K562 (cell line): ENCODE results near the gene OVOL3. TPM values are rescaled to one million over a fixed set of nuclear protein-coding genes. Genes with fewer than 3 reads are reported as not detected.

Experiments used
- CBFB ChIP-seq: sonication (generic); formaldehyde crosslinking; IDR thresholded peaks from 2 replicates; pipeline ENCODE4 v1.4.0; 2020; ENCODE audit warnings: mild to moderate bottlenecking, missing genetic modification reagents
- DPF2 ChIP-seq: fragments of 450-650 bp; IDR thresholded peaks from 2 replicates; pipeline ENCODE4 v1.6.1; 2016
- ILF3 ChIP-seq: fragments of 450-650 bp; IDR thresholded peaks from 2 replicates; pipeline ENCODE4 v1.6.1; 2018; ENCODE audit warnings: antibody characterized with exemption, mild to moderate bottlenecking, moderate library complexity, borderline replicate concordance
- KAT8 ChIP-seq: fragments of 450-650 bp; IDR thresholded peaks from 2 replicates; pipeline ENCODE4 v1.6.1; 2016; ENCODE audit warnings: low read depth, mild to moderate bottlenecking
- PHF21A ChIP-seq: fragments of 450-650 bp; IDR thresholded peaks from 2 replicates; pipeline ENCODE4 v1.6.1; 2017; ENCODE audit warnings: low read depth, borderline replicate concordance
- POLR2AphosphoS5 ChIP-seq: IDR thresholded peaks from 2 replicates; pipeline ENCODE4 v1.6.1; 2011; ENCODE audit warnings: mild to moderate bottlenecking, low read depth, low read length, moderate library complexity; ENCODE audit not compliant: control insufficient read depth, insufficient read depth
- PPARD ChIP-seq: fragments of 250-450 bp; sonication (Bioruptor Pico); IDR thresholded peaks from 2 replicates; pipeline ENCODE4 v1.8.0; 2022; ENCODE audit warnings: inconsistent platforms, mild to moderate bottlenecking, moderate library complexity
- SUPT5H ChIP-seq: fragments of 450-650 bp; IDR thresholded peaks from 2 replicates; pipeline ENCODE4 v1.6.1; 2016
- ZNF347 ChIP-seq: fragments of 450-650 bp; formaldehyde crosslinking; IDR thresholded peaks from 2 replicates; pipeline ENCODE4 v1.4.0; 2020; ENCODE audit warnings: low read depth, mild to moderate bottlenecking, moderate library complexity
- ZNF431 ChIP-seq: sonication (generic); formaldehyde crosslinking; IDR thresholded peaks from 2 replicates; pipeline ENCODE4 v1.8.0; 2022; ENCODE audit warnings: mild to moderate bottlenecking, missing genetic modification reagents
- ZNF766 ChIP-seq: fragments of 200-800 bp; sonication (Bioruptor generic); conservative IDR thresholded peaks from 2 replicates; pipeline ENCODE4 v1.6.1; 2016; ENCODE audit warnings: missing genetic modification characterization, missing compliant biosample characterization
- polyA plus RNA-seq, 8 experiments: library from polyadenylated mRNA; depleted of rRNA in 4 of 8; stranded (reverse) in 5 of 8; unstranded in 3 of 8; fragments of >200 nt; fragmentation: Nextera tagmentation in 2 of 8; fragmentation: Illumina TruSeq in 1 of 8; extraction: Ambion mirVana in 2 of 8; extraction: Trizol in 1 of 8; gene quantifications; 2 replicates each; pipeline versions ENCODE4 v1.2.1 to v1.2.3, GENCODE V29; 2011 to 2014; ENCODE audit warnings: inconsistent platforms in 1 of 8, missing spikeins in 1 of 8
- total RNA-seq, 7 experiments: library from RNA; depleted of rRNA in 6 of 7; stranded (reverse); fragments of >200 nt in 6 of 7; fragmentation: Illumina TruSeq in 2 of 7; extraction: Trizol in 2 of 7; gene quantifications; 2 replicates each; pipeline versions ENCODE4 v1.2.1 to v1.2.3, GENCODE V29; 2011 to 2021; ENCODE audit warnings: low replicate concordance in 1 of 7
- TF ChIP-seq, protein P1 (sequence below), 2 experiments: fragments of 450-650 bp in 1 of 2; IDR thresholded peaks; 2 replicates each; pipeline ENCODE4 v1.6.1; 2011 to 2017; ENCODE audit warnings: low read depth in 2 of 2, antibody characterized with exemption in 1 of 2, borderline replicate concordance in 1 of 2, low read length in 1 of 2, mild to moderate bottlenecking in 1 of 2, mixed read lengths in 1 of 2; ENCODE audit not compliant: control insufficient read depth in 1 of 2
- TF ChIP-seq, protein P2 (sequence below), 2 experiments: fragments of 450-650 bp; IDR thresholded peaks; 2 replicates each; pipeline ENCODE4 v1.6.1; 2016
- TF ChIP-seq, protein P3 (sequence below): IDR thresholded peaks from 2 replicates; pipeline ENCODE4 v1.6.1; 2016; ENCODE audit warnings: missing genetic modification characterization, missing compliant biosample characterization
- TF ChIP-seq, protein P4 (sequence below): fragments of 450-650 bp; IDR thresholded peaks from 2 replicates; pipeline ENCODE4 v1.6.1; 2016; ENCODE audit warnings: antibody characterized with exemption
- TF ChIP-seq, protein P5 (sequence below), 2 experiments: fragments of 150-350 bp in 1 of 2; IDR thresholded peaks; 2 replicates each; pipeline ENCODE4 v1.6.1; 2012 to 2016; ENCODE audit warnings: low read depth in 2 of 2, low read length in 2 of 2, mild to moderate bottlenecking in 1 of 2, moderate library complexity in 1 of 2

The OVOL3 gene
- total and polyA plus RNA-seq, 9 of the 15 experiments (the other 6 are each of a cell fraction or from before 2014, with no cell fraction given), result not detected

DNA sequence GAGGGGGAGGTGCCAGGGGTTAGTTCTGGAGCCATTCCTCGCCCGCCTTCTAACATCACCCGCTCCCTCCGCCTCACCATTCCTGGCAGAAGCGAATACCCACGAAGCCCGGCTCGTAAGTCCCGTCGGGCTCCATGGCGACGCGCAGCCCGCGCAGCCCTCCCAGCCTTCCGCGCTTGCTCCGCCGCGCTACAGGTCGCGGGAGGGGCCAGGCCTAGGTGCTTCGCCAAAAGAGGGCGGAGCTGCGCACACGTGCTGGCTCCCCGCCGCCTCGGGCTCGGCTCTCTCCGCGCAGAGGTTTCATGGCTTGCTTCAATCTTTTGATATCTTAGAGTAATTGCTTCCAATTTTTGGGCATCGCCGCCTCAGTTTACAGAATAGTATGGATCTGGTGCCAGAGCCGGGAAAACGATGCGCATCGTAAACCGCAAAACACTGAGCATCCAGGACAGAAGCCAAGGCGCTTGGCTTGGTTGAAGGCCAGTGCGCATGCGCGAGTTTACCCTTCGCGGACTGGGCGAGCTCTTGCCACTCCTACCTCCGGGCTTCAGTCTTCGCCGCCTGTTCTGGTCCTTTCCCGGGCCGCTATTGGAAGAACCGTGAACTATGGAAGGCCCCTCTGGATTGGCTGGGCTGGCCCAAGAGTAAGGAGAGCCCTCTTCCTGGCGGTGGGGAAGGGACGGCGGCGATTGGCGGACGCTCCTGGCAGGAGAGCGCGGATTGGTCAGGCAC lies 3.9 kb downstream of the OVOL3 start, which contains the start of gene POLR2I (continued):
- TF ChIP-seq, protein P1, sequence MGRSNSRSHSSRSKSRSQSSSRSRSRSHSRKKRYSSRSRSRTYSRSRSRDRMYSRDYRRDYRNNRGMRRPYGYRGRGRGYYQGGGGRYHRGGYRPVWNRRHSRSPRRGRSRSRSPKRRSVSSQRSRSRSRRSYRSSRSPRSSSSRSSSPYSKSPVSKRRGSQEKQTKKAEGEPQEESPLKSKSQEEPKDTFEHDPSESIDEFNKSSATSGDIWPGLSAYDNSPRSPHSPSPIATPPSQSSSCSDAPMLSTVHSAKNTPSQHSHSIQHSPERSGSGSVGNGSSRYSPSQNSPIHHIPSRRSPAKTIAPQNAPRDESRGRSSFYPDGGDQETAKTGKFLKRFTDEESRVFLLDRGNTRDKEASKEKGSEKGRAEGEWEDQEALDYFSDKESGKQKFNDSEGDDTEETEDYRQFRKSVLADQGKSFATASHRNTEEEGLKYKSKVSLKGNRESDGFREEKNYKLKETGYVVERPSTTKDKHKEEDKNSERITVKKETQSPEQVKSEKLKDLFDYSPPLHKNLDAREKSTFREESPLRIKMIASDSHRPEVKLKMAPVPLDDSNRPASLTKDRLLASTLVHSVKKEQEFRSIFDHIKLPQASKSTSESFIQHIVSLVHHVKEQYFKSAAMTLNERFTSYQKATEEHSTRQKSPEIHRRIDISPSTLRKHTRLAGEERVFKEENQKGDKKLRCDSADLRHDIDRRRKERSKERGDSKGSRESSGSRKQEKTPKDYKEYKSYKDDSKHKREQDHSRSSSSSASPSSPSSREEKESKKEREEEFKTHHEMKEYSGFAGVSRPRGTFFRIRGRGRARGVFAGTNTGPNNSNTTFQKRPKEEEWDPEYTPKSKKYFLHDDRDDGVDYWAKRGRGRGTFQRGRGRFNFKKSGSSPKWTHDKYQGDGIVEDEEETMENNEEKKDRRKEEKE (IDR thresholded peaks at IDR 0.05; ENCODE audit: borderline replicate concordance in 1 of 2, control insufficient read depth in 1 of 2, low read depth in 2 of 2, low read length in 1 of 2), result no peak
- TF ChIP-seq DPF2, result no peak
- TF ChIP-seq PPARD (CRISPR knock-in tag), result no peak
- no peak for TF ChIP-seq ZNF431
- 0 out of 2 replicates have a peak, but pooled peaks have one; percentile 58 for TF ChIP-seq ZNF766 (CRISPR knock-in tag)
- TF ChIP-seq, protein P2, sequence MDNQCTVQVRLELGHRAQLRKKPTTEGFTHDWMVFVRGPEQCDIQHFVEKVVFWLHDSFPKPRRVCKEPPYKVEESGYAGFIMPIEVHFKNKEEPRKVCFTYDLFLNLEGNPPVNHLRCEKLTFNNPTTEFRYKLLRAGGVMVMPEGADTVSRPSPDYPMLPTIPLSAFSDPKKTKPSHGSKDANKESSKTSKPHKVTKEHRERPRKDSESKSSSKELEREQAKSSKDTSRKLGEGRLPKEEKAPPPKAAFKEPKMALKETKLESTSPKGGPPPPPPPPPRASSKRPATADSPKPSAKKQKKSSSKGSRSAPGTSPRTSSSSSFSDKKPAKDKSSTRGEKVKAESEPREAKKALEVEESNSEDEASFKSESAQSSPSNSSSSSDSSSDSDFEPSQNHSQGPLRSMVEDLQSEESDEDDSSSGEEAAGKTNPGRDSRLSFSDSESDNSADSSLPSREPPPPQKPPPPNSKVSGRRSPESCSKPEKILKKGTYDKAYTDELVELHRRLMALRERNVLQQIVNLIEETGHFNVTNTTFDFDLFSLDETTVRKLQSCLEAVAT (IDR thresholded peaks at IDR 0.05), result peak in 1 of 2 experiments; percentile 39; a peak in 2 of 4 replicates
- no peak for TF ChIP-seq ZNF347 (CRISPR knock-in tag)
- peak; percentile 64; the same call in 1 of the 2 replicates for TF ChIP-seq SUPT5H
- TF ChIP-seq, protein P3, sequence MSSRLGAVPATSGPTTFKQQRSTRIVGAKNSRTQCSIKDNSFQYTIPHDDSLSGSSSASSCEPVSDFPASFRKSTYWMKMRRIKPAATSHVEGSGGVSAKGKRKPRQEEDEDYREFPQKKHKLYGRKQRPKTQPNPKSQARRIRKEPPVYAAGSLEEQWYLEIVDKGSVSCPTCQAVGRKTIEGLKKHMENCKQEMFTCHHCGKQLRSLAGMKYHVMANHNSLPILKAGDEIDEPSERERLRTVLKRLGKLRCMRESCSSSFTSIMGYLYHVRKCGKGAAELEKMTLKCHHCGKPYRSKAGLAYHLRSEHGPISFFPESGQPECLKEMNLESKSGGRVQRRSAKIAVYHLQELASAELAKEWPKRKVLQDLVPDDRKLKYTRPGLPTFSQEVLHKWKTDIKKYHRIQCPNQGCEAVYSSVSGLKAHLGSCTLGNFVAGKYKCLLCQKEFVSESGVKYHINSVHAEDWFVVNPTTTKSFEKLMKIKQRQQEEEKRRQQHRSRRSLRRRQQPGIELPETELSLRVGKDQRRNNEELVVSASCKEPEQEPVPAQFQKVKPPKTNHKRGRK (tag), result no peak
- no peak for TF ChIP-seq ILF3
- TF ChIP-seq PHF21A, result no peak
- TF ChIP-seq CBFB (CRISPR knock-in tag), result peak; percentile 92
- TF ChIP-seq KAT8, result no peak
- TF ChIP-seq, protein P4, sequence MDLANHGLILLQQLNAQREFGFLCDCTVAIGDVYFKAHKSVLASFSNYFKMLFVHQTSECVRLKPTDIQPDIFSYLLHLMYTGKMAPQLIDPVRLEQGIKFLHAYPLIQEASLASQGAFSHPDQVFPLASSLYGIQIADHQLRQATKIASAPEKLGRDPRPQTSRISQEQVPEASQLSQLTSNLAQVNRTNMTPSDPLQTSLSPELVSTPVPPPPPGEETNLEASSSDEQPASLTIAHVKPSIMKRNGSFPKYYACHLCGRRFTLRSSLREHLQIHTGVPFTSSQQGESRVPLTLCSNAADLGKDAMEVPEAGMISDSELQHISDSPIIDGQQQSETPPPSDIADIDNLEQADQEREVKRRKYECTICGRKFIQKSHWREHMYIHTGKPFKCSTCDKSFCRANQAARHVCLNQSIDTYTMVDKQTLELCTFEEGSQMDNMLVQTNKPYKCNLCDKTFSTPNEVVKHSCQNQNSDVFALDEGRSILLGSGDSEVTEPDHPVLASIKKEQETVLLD, result peak; percentile 100
- TF ChIP-seq, protein P5, sequence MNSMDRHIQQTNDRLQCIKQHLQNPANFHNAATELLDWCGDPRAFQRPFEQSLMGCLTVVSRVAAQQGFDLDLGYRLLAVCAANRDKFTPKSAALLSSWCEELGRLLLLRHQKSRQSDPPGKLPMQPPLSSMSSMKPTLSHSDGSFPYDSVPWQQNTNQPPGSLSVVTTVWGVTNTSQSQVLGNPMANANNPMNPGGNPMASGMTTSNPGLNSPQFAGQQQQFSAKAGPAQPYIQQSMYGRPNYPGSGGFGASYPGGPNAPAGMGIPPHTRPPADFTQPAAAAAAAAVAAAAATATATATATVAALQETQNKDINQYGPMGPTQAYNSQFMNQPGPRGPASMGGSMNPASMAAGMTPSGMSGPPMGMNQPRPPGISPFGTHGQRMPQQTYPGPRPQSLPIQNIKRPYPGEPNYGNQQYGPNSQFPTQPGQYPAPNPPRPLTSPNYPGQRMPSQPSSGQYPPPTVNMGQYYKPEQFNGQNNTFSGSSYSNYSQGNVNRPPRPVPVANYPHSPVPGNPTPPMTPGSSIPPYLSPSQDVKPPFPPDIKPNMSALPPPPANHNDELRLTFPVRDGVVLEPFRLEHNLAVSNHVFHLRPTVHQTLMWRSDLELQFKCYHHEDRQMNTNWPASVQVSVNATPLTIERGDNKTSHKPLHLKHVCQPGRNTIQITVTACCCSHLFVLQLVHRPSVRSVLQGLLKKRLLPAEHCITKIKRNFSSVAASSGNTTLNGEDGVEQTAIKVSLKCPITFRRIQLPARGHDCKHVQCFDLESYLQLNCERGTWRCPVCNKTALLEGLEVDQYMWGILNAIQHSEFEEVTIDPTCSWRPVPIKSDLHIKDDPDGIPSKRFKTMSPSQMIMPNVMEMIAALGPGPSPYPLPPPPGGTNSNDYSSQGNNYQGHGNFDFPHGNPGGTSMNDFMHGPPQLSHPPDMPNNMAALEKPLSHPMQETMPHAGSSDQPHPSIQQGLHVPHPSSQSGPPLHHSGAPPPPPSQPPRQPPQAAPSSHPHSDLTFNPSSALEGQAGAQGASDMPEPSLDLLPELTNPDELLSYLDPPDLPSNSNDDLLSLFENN (IDR thresholded peaks at IDR 0.05; ENCODE audit: low read depth in 2 of 2, low read length in 2 of 2), result no peak
- peak; percentile 34; the same call in 1 of the 2 replicates for TF ChIP-seq POLR2AphosphoS5
